H1 (cell line): ENCODE measurements around the gene ANKRD13B. TPM values are rescaled to one million over a fixed set of nuclear protein-coding genes. Genes with fewer than 3 reads are reported as not detected.

Experiments used
- BCL11A ChIP-seq, 2 experiments: IDR thresholded peaks; one replicate each; pipeline ENCODE4 v1.6.1; 2011; ENCODE audit warnings: low read depth in 2 of 2, low read length in 2 of 2, mild to moderate bottlenecking in 2 of 2
- CEBPB ChIP-seq: IDR thresholded peaks from 2 replicates; pipeline ENCODE4 v1.6.1; 2012; ENCODE audit warnings: low read depth, low read length
- CHD7 ChIP-seq: fragments of 300-600 bp; sonication (generic); IDR thresholded peaks from 2 replicates; pipeline ENCODE4 v1.7.1; 2012; ENCODE audit warnings: low read length, moderate library complexity, mild to moderate bottlenecking, inconsistent platforms; ENCODE audit not compliant: insufficient replicate concordance
- EGR1 ChIP-seq: IDR thresholded peaks from 2 replicates; pipeline ENCODE4 v1.6.1; 2011; ENCODE audit warnings: low read depth, low read length, borderline replicate concordance
- GABPA ChIP-seq: IDR thresholded peaks from 2 replicates; pipeline ENCODE4 v1.6.1; 2011; ENCODE audit warnings: mild to moderate bottlenecking, low read length, moderate library complexity, borderline replicate concordance; ENCODE audit not compliant: insufficient read depth
- NRF1 ChIP-seq: IDR thresholded peaks from 2 replicates; pipeline ENCODE4 v1.6.1; 2011; ENCODE audit warnings: mild to moderate bottlenecking, low read depth, low read length, improper control_type of control experiment
- polyA plus RNA-seq, 7 experiments: library from polyadenylated mRNA; depleted of rRNA in 3 of 7; stranded (reverse) in 5 of 7; unstranded in 2 of 7; fragments of >200 nt in 5 of 7; fragments of 200-250 nt in 2 of 7; gene quantifications; 1 replicate in 5 of 7; 2 replicates in 1 of 7; 4 replicates in 1 of 7; pipeline versions ENCODE4 v1.2.1 to v1.2.3, GENCODE V29; 2011 to 2013; ENCODE audit warnings: missing spikeins in 2 of 7, mixed read lengths in 2 of 7
- total RNA-seq: library from RNA; stranded (reverse); fragmentation: NEBNext Ultra II Directional; extraction: Animal tissue kit (Norgen Biotek cat#: 25700); gene quantifications from 2 replicates; pipeline ENCODE4 v1.2.1, GENCODE V29; 2021

The ANKRD13B gene
- total and polyA plus RNA-seq, 2 of the 8 experiments (the other 6 are each of a cell fraction or from before 2014, with no cell fraction given) = 16.4 to 48.5 TPM

GRCh38 chr17:29640981-29641642 lies 48.2 kb downstream of the ANKRD13B start (continued):
- TF ChIP-seq BCL11A (IDR thresholded peaks at IDR 0.05; ENCODE audit: low read depth in 2 of 2, low read length in 2 of 2) = no peak
- no peak for TF ChIP-seq CHD7
- TF ChIP-seq CEBPB = no peak
- TF ChIP-seq NRF1 = no peak
- no peak for TF ChIP-seq GABPA
- no peak for TF ChIP-seq EGR1
- TF ChIP-seq, all 59 proteins: peak for 0
